Retina (tissue), 1 donor: Measurements from ENCODE around the gene ZNF621.
"Not testable (repeated sequence)": the region's sequence is repeated elsewhere in the genome, so short reads cannot be mapped to it uniquely, and the experiment has no call there.

Experiments
- DNase-seq: peaks from one replicate; pipeline ENCODE4 v3.0.0-alpha.2; 2016

Gene ZNF621

GRCh38 chr3:40546816-40547215 lies 22.1 kb downstream of the ZNF621 start:
- no peak for DNase-seq

- DNase-seq, result no peak
Measured at GRCh38 chr3:40550167-40550566, 25.4 kb downstream of the ZNF621 start.

- no peak for DNase-seq
Measured at GRCh38 chr3:40557575-40558161, 32.9 kb downstream of the ZNF621 start.

GRCh38 chr3:40562482-40562881 lies 37.7 kb downstream of the ZNF621 start:
- not testable (repeated sequence) for DNase-seq

GRCh38 chr3:40565629-40566028 lies 40.9 kb downstream of the ZNF621 start:
- not testable (repeated sequence) for DNase-seq

GRCh38 chr3:40566694-40567093 lies 41.9 kb downstream of the ZNF621 start:
- DNase-seq, result no peak

GRCh38 chr3:40572588-40572987 lies 47.8 kb downstream of the ZNF621 start:
- DNase-seq, result no peak

- DNase-seq, result no peak
Measured at GRCh38 chr3:40574050-40574449, 49.3 kb downstream of the ZNF621 start.

GRCh38 chr3:40574661-40575060 lies 49.9 kb downstream of the ZNF621 start:
- no peak for DNase-seq

GRCh38 chr3:40576396-40576795 lies 51.6 kb downstream of the ZNF621 start:
- no peak for DNase-seq

GRCh38 chr3:40580494-40581091 lies 55.8 kb downstream of the ZNF621 start:
- peak; percentile 79 for DNase-seq

GRCh38 chr3:40581166-40581565 lies 56.4 kb downstream of the ZNF621 start:
- peak; percentile 7 for DNase-seq

- DNase-seq, result peak; percentile 17
Measured at GRCh38 chr3:40582401-40583027, 57.8 kb downstream of the ZNF621 start.

GRCh38 chr3:40583691-40584090 lies 58.9 kb downstream of the ZNF621 start:
- peak; percentile 23 for DNase-seq

GRCh38 chr3:40584625-40585189 lies 59.9 kb downstream of the ZNF621 start:
- DNase-seq, result peak; percentile 92

- DNase-seq, result peak; percentile 13
Measured at GRCh38 chr3:40585381-40586016, 60.7 kb downstream of the ZNF621 start.

- DNase-seq, result no peak
Measured at GRCh38 chr3:40586901-40587300, 62.1 kb downstream of the ZNF621 start.

GRCh38 chr3:40588406-40588805 lies 63.6 kb downstream of the ZNF621 start:
- no peak for DNase-seq
